ENCODE results near the gene P4HTM.

The P4HTM gene

DNA sequence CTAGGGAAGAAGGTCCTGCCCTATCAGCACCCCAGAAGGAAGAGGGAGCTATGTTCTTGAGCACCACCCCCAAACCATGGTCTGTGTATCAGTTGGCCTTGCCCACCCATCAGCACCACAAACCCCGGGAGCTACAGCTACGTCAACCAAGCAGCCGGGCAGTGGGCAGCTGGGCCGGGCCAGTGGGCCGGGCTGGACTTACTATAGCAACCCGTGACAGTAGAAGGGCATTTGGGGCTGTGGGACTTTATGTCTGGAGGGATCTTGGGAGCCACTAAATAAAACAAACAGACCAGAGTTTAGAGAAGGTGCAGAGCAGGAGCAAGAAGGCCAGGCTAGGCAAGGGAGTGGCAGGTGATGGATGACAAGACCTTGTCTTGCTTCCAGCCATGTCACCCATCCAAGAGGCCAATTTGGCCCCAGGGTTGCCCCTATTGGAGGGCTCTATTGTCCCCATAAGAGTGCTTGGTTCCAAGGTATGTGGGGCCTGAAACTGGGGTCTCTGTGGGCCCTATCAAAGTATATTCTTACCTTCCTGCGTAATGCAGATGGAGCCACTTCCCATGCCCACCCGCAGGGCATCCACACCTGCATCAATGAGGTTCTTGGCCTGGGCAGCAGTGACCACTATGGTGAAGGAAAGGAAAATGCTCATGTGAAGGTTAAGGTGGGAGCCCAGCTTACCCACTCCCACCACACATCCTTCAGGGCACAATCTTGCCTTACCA is 35.9 kb downstream of the P4HTM start:
- FAIRE-seq, result no peak

DNA sequence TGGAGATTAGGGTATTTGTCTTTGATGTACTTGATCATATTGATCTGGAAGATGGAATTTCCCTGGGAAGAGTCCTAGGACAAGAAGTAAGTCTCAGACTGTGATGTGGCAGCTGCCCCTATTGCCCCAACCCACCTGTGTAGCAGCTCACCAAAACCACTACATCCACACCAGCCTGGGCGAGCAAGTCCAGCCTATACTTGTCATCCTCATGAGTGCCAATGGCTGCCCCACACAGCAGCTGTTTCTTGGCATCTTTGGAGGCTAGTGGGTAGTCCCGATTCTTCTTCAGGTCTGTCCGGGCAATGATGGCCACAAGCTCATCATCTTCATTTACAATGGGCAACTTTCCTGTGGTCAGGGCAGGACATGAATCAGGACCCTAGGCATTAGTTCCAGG is 36.5 kb downstream of the P4HTM start:
- no peak for FAIRE-seq

DNA sequence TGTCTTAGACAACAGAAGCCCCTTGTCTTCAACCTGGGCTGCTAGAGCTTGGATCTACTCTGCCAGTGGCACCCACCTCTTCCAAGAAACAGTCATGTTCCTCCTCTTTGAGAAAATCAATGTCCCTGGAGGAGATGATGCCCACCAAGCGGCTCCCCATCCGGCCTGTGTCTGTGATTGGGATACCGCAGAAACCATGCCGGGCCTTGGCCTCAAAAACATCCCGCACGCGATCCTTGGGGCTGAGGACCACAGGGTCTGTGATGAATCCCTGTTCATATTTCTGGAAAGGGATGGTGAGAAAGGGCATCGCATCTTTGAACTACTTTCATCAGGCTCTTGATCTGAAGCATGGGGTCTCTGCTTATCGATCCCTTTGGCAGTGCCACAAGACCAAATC is 37.6 kb downstream of the P4HTM start:
- FAIRE-seq, result no peak

DNA sequence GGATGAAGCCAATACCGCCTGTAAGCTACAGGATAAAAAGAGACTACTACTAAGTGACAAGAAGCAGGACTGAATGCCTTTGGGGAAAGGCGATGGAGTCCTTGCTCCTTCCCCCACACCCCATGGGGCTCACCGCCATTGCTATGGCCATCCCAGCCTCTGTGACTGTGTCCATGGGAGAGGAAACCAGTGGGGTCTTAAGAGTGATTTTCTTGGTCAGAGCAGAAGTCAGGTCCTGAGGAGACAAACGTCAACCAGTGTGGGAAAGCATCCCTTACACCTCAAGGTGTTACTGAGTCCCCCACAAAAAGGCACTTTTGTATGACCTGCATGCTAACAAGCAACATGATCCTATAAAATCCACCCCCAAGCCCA is 38.2 kb downstream of the P4HTM start:
- no peak for FAIRE-seq

DNA sequence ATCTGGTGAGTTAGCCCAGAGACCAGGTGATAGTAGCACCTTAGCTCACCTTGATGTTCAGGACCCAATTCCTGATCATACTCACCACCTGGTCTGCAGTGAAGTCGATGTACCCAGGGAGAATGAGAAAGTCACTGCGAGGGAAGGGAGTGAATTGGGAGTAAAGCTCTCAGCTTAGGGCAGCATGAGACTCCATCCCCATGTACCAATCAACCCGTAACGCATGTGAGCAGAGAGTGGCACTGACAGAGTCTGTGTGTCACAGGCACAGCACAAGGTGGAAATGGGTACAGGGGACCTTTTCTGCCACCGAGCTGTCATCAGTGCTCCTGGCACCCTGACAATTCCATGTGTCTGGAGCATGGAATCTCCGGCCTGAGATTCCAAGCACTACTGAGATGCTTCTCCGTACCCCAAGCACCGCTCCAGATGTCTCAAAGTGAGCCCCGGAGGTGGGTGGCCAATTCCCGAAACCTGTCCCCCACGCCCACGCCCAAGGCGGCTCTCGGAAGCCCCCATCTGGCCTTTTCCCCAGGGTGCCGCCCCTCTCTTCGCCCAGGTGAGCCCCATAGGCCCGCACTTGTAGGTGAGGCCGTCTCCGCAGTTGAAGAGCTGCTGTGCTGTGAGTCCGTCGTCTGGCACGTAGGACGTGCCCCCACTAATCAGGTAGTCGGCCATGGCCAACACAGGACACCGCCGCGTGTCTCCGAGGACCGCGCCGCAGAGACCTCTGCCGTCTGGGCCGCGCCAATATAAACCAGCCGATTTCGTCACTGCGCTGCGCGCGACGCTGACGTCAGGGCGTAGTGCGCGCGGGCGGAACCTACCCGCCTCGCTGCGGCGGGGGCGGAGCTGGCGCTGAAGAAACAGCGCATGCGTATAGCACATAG is 38.9 kb downstream of the P4HTM start, which contains the start of gene IMPDH2:
Gene IMPDH2 (minus strand): TSS at position 726 of the 890 bp plus-strand sequence. CDS start 48 bp downstream, at position 678.
- peak; percentile 67 for FAIRE-seq

DNA sequence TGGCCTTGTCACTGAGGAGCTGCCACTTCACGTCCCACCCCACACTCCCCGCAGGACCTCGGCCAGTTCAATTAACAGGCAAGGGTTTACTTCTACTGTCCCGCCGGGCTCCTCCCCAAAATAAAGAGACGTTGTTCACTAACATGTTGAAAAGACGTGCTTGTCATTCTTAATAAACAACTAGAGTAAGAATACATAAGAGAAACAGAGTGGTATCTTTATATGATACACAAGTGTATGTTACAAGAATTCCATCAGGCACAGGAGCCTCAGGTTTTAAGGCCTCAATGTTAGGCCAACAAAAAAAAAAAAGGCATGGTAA is 39.5 kb downstream of the P4HTM start:
- no peak for FAIRE-seq

DNA sequence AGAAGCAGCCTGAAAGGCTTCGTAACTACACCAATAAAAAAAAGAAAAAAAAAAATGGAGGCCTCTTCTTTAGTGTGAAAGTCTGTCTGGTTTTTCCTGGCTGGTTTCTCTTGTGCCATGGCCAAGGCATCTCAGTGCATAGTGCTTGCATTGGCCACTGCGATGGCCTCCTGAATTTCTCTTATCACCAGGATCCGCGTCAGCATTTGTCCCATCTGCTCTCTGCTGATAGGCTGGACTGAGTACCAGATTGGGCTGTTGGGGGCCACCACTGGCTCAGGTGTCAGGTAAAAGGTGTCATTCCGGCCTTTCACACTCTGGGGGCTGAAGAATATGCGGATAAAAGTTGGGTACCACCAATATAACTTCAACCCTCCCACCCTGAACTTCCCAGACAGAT is 40.3 kb downstream of the P4HTM start:
- FAIRE-seq, result no peak

DNA sequence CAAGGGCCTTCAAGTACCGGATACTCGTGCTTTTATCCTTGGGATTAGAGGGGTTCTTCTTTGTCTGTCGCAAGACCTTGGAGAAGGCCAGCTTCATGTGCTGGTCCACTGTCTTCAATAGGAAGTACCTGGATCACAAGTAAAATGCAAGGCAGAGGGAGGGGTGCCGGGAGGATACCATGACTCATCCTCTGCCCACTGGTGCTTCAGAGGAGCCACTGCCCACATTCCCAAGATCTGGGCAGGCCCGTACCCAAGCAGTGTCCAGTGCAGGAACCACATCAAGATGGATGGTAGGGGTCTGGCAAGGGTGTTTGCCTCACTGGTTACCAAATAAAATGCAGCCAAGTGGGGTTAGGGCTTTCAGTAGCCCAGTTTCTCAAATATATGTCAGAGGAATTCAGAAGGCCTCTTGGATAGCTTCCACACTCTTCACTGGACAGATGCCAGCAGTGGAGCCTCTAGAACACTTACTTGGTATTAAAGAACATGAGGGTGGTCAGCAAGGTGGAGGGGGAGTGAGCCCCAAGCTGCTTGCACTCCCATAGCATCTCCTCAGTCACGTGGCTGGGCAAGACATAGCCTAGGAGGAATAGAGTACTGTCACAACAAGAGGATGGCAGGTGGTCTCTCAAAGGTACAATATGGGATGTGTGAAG is 42.7 kb downstream of the P4HTM start:
- no peak for FAIRE-seq

DNA sequence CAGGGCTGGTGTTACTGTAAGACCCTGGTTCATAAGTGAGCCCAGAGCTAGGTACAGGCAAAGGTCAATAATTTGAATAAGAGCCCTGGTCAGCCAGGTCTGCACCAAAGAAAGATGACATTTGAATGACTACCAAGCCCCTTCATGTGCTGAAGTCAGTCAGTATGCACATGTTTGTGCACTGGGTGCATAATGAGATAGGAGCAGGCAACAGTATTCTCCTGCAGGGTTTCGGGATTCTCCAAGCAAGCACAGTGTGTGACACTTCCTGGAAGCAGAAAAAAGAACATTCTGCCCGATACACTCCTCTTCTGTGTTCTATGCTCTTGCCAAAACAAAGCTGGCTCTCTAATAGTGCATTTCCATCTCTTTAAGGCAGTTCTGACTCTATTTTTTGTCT is 44.6 kb downstream of the P4HTM start:
- FAIRE-seq, result no peak

DNA sequence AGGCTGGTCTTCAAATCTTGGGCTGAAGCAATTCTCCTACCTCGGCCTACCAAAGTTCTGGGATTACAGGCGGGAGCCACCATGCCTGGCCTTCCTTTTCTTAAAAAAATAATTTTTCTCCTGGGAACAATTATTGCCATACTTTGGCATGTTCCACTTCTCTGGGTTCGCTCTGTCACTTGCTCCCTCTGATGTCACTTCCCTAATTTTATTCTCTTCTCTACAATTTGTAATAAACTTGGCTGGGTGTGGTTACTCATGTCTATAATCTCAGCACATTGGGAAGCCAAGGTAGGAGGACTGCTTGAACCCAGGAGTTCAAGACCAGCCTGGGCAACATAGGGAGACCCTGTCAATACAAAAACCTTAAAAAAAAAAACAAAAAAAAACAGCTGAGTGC is 45.2 kb downstream of the P4HTM start:
- FAIRE-seq, result no peak

DNA sequence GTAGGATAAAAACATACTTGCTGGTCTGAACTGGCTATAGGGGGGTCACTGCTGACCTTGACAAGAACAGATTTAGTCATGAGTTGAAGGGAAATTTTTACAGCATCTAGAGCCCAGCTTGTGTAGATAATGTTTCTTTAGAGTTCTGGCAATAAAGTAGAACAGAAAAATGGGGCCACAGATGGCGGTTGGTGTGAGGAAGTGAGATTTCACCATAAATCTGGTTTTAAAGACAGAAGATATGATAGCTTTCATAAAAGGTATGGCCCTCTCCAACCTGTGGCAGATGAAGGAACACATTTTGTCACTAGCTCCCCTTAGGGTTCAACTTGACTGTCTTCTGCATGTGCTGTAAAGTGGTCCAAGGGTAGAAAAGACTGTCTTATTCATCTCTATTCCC is 63.5 kb downstream of the P4HTM start:
- FAIRE-seq, result no peak

DNA sequence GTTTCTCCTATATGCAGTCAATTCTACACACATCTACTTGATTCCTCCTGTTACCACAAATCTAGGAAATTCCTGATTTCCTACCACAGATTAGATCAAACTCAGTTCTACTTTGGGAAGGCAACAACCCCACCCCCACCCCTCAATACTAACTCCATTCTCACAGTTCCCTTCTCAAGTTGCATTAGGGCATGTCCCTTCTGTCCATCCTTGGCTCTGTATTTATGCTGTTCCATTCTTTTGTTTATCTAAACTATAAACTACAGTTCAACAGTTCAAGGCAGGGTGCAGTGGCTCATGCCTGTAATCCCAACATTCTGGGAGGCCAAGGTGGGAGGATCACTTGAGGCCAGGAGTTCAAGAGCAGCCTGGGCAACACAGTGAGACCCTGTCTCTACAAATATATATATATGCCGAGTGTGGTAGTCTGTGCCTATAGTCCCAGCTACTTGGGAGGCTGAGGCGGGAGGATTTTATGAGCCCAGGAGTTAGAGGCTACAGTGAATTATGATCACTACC is 64.4 kb downstream of the P4HTM start:
- FAIRE-seq, result no peak
